A549 (cell line): ENCODE results near the gene TBL1X.

Experiments
- BHLHE40 ChIP-seq: IDR thresholded peaks from 2 replicates; pipeline ENCODE4 v1.6.1; 2012; ENCODE audit warnings: low read depth, low read length, inconsistent platforms
- CEBPB ChIP-seq, 2 experiments: fragments of >200 bp in 1 of 2; sonication (Bioruptor Twin) in 1 of 2; formaldehyde crosslinking in 1 of 2; IDR thresholded peaks; 2 replicates each; pipeline ENCODE4 v1.6.1; 2012 to 2016
- PBX3 ChIP-seq: IDR thresholded peaks from 2 replicates; pipeline ENCODE4 v1.6.1; 2012
- POLR2A ChIP-seq: IDR thresholded peaks from 2 replicates; pipeline ENCODE4 v1.6.1; 2012; ENCODE audit warnings: mild to moderate bottlenecking, low read length
- RFX5 ChIP-seq: fragments of 450-650 bp; IDR thresholded peaks from 2 replicates; pipeline ENCODE4 v1.7.1; 2014; ENCODE audit warnings: antibody characterized with exemption, mild to moderate bottlenecking, moderate library complexity
- ZNF302 ChIP-seq: fragments of 250-450 bp; sonication (Bioruptor Pico); IDR thresholded peaks from 2 replicates; pipeline ENCODE4 v1.9.0; 2021; ENCODE audit warnings: inconsistent platforms, mild to moderate bottlenecking, moderate library complexity
- TF ChIP-seq, protein P1 (sequence below): fragments of >200 bp; sonication (Bioruptor Twin); formaldehyde crosslinking; IDR thresholded peaks from 3 replicates; pipeline ENCODE4 v1.5.1; 2016

DNA sequence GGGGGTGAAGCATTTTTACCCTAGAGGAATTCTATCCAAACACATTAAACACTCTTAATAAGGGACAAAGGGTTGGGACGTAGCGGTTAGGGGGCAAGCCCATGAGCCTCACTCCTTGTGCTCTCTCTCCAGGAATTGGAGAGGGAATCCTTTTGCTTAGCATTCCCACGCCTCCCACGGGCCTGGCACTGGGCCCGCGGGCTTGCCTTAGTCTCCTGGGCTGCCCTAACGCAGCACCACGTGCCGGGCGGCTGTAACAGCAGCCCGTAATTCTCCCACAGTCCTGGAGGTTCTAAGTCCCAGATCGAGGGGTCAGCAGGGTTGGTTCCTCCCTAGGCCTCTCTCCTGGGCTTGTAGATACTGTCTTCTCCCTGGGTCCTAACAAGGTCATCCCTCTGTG, 67.5 kb downstream of the TBL1X start:
- TF ChIP-seq, protein P1, sequence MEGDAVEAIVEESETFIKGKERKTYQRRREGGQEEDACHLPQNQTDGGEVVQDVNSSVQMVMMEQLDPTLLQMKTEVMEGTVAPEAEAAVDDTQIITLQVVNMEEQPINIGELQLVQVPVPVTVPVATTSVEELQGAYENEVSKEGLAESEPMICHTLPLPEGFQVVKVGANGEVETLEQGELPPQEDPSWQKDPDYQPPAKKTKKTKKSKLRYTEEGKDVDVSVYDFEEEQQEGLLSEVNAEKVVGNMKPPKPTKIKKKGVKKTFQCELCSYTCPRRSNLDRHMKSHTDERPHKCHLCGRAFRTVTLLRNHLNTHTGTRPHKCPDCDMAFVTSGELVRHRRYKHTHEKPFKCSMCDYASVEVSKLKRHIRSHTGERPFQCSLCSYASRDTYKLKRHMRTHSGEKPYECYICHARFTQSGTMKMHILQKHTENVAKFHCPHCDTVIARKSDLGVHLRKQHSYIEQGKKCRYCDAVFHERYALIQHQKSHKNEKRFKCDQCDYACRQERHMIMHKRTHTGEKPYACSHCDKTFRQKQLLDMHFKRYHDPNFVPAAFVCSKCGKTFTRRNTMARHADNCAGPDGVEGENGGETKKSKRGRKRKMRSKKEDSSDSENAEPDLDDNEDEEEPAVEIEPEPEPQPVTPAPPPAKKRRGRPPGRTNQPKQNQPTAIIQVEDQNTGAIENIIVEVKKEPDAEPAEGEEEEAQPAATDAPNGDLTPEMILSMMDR, result no peak
- TF ChIP-seq RFX5 (no peak), POLR2A (no peak), ZNF302 (CRISPR knock-in tag) (no peak), PBX3 (no peak), BHLHE40 (no peak), CEBPB (IDR thresholded peaks at IDR 0.05) (no peak)
